ENCODE results near the gene MCCC1. TPM values are rescaled to one million over a fixed set of nuclear protein-coding genes. Genes with fewer than 3 reads are reported as not detected.

Gene MCCC1
- polyA plus RNA-seq, 1 donor (not counting 4 experiments of a cell fraction or from before 2014, with no cell fraction given) = 11.7 TPM

DNA sequence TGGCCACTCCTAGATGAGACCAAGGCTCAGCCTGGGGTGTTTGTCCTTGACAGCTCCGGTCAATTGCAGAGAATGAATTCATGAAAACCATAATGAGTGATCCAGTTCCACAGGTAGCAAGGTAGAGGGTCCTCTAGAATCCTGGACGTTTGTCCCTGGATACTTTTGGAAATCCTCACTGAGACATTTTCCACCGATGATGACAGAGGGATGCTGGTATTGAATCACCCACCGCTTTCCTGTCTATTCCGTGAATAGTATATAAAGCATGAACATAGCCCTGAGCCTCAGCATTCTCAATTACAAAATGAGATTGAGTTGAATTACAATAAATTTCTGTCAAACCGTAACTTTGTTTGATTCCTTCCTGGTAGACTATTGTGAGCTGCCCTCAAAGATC lies 113.3 kb downstream of the MCCC1 start:
- Histone ChIP-seq H2AFZ (ENCODE audit: control insufficient read depth, low read length) (no peak overlapping the region), H3K4me1 (ENCODE audit: control insufficient read depth, extremely low read depth, insufficient read depth, low read length) (no peaks in the 10 kb centered on the region), H3K36me3 (ENCODE audit: control insufficient read depth in 2 of 2, extremely low read depth in 1 of 2, insufficient read depth in 2 of 2, low read length in 2 of 2) (no peaks in the 10 kb centered on the region), H3K27me3 (ENCODE audit: control insufficient read depth, extremely low read depth, insufficient read depth, low read length) (no peaks in the 10 kb centered on the region), H3K4me2 (ENCODE audit: control insufficient read depth, extremely low read depth, insufficient read depth, low read depth, low read length) (no peak overlapping the region), H3K9ac (ENCODE audit: control insufficient read depth, extremely low read depth, insufficient read depth, low read length) (no peak overlapping the region), H3K4me3 (ENCODE audit: control insufficient read depth in 2 of 3, extremely low read depth in 1 of 3, insufficient read depth in 2 of 3, low read depth in 1 of 3, low read length in 3 of 3) (no peak overlapping the region), H3K79me2 (ENCODE audit: control insufficient read depth, insufficient read depth, low read length) (no peaks in the 10 kb centered on the region), H4K20me1 (ENCODE audit: control insufficient read depth, extremely low read depth, insufficient read depth, low read length) (no peaks in the 10 kb centered on the region), H3K27ac (ENCODE audit: control insufficient read depth, insufficient read depth, low read length) (no peak overlapping the region), H3K9me1 (ENCODE audit: control insufficient read depth, extremely low read depth, insufficient read depth, low read length) (no peaks in the 10 kb centered on the region), H3K9me3 (ENCODE audit: control insufficient read depth, low read depth, low read length) (no peaks in the 10 kb centered on the region)
- DNase-seq (ENCODE audit: low read depth, low spot score) = no peak
- no peak for FAIRE-seq
- dilution Hi-C loops (cut with MboI; ENCODE audit: extremely low pct_ligation_motif_present, low sequenced_read_pairs) = no loop called here
- TF ChIP-seq EZH2 (IDR thresholded peaks at IDR 0.05; ENCODE audit: low read length) = no peak
- TF ChIP-seq, protein P1, sequence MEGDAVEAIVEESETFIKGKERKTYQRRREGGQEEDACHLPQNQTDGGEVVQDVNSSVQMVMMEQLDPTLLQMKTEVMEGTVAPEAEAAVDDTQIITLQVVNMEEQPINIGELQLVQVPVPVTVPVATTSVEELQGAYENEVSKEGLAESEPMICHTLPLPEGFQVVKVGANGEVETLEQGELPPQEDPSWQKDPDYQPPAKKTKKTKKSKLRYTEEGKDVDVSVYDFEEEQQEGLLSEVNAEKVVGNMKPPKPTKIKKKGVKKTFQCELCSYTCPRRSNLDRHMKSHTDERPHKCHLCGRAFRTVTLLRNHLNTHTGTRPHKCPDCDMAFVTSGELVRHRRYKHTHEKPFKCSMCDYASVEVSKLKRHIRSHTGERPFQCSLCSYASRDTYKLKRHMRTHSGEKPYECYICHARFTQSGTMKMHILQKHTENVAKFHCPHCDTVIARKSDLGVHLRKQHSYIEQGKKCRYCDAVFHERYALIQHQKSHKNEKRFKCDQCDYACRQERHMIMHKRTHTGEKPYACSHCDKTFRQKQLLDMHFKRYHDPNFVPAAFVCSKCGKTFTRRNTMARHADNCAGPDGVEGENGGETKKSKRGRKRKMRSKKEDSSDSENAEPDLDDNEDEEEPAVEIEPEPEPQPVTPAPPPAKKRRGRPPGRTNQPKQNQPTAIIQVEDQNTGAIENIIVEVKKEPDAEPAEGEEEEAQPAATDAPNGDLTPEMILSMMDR (optimal IDR thresholded peaks at IDR 0.05 in 1 of 3, IDR thresholded peaks at IDR 0.05 in 1 of 3, conservative IDR thresholded peaks at IDR 0.05 in 1 of 3; ENCODE audit: extremely low read depth in 1 of 3, insufficient read depth in 2 of 3, low read length in 3 of 3) = no peak

DNA sequence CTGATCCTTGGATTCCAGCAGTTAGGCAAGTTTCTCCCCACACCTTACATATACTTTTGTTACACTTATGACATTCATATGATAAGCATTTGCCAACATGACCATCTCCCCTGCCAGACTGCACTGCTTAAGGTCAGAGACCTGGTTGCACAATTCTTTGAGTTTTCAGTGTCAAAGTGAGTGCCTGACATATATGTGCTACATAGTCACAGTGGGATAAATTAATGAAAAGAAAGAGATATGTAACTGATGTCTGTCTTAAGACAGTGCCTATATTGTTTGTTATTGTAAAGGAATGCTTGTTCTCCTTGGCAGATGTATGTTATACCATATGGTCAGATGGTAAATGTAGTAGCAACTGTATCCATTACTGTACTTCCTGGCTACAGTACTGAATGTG lies 115.4 kb downstream of the MCCC1 start:
- Histone ChIP-seq H3K9me3 (ENCODE audit: control insufficient read depth, low read depth, low read length) (no peaks in the 10 kb centered on the region), H3K4me3 (ENCODE audit: control insufficient read depth in 2 of 3, extremely low read depth in 1 of 3, insufficient read depth in 2 of 3, low read depth in 1 of 3, low read length in 3 of 3) (no peak overlapping the region), H3K4me1 (ENCODE audit: control insufficient read depth, extremely low read depth, insufficient read depth, low read length) (peaks cover 6% of the 10 kb centered on the region), H3K9me1 (ENCODE audit: control insufficient read depth, extremely low read depth, insufficient read depth, low read length) (no peaks in the 10 kb centered on the region), H3K4me2 (ENCODE audit: control insufficient read depth, extremely low read depth, insufficient read depth, low read depth, low read length) (no peak overlapping the region), H3K27me3 (ENCODE audit: control insufficient read depth, extremely low read depth, insufficient read depth, low read length) (no peaks in the 10 kb centered on the region), H3K79me2 (ENCODE audit: control insufficient read depth, insufficient read depth, low read length) (peaks cover 10% of the 10 kb centered on the region), H4K20me1 (ENCODE audit: control insufficient read depth, extremely low read depth, insufficient read depth, low read length) (peaks cover 3% of the 10 kb centered on the region), H3K27ac (ENCODE audit: control insufficient read depth, insufficient read depth, low read length) (no peak overlapping the region), H2AFZ (ENCODE audit: control insufficient read depth, low read length) (no peak overlapping the region), H3K36me3 (ENCODE audit: control insufficient read depth in 2 of 2, extremely low read depth in 1 of 2, insufficient read depth in 2 of 2, low read length in 2 of 2) (no peaks in the 10 kb centered on the region), H3K9ac (ENCODE audit: control insufficient read depth, extremely low read depth, insufficient read depth, low read length) (no peak overlapping the region)
- FAIRE-seq (no peak), DNase-seq (ENCODE audit: low read depth, low spot score) (no peak)
- dilution Hi-C loops (cut with MboI; ENCODE audit: extremely low pct_ligation_motif_present, low sequenced_read_pairs) = no loop called here
- TF ChIP-seq, protein P1 (optimal IDR thresholded peaks at IDR 0.05 in 1 of 3, IDR thresholded peaks at IDR 0.05 in 1 of 3, conservative IDR thresholded peaks at IDR 0.05 in 1 of 3; ENCODE audit: extremely low read depth in 1 of 3, insufficient read depth in 2 of 3, low read length in 3 of 3) = no peak
- no peak for TF ChIP-seq EZH2 (IDR thresholded peaks at IDR 0.05; ENCODE audit: low read length)
